Right lobe of liver (tissue), 6 donors: Measurements from ENCODE around the gene CALML4. TPM values are rescaled to one million over a fixed set of nuclear protein-coding genes. Genes with fewer than 3 reads are reported as not detected.

Experiments used
- ATAC-seq, 4 donors: fragments of 200-7000 bp; cut with Tn5 transposase; one replicate each; pipeline ENCODE4 v1.9.1; 2020; ENCODE audit warnings: mild to moderate bottlenecking in 4 of 4, moderate library complexity in 4 of 4
- DNase-seq, 3 donors: peaks; one replicate each; pipeline ENCODE4 v3.0.0-alpha.2; 2020
- H3K27ac ChIP-seq, 3 donors: fragments of 200-600 bp; one replicate each; pipeline ENCODE4 v1.8.0; 2022
- H3K27me3 ChIP-seq, 2 donors: fragments of 200-600 bp; one replicate each; pipeline ENCODE4 v1.8.0; 2022
- H3K36me3 ChIP-seq, 4 donors: fragments of 200-600 bp; sonication (generic) in 1 of 4; one replicate each; pipeline versions ENCODE4 v1.5.1 to v1.8.0; 2017 to 2022; ENCODE audit warnings: control low read depth in 1 of 4
- H3K4me1 ChIP-seq, 4 donors: fragments of 200-600 bp; sonication (generic) in 1 of 4; one replicate each; pipeline versions ENCODE4 v1.5.1 to v1.8.0; 2017 to 2022; ENCODE audit warnings: control low read depth in 1 of 4
- H3K4me3 ChIP-seq, 3 donors: fragments of 200-600 bp; one replicate each; pipeline ENCODE4 v1.8.0; 2022
- H3K9me3 ChIP-seq, 4 donors: fragments of 200-600 bp; sonication (generic) in 1 of 4; one replicate each; pipeline versions ENCODE4 v1.5.1 to v1.8.0; 2017 to 2022; ENCODE audit warnings: control low read depth in 1 of 4
- CTCF ChIP-seq, 4 donors: fragments of 200-600 bp in 3 of 4; fragments of 450-650 bp in 1 of 4; IDR thresholded peaks; one replicate each; pipeline versions ENCODE4 v1.5.1 to v1.8.0; 2016 to 2022; ENCODE audit warnings: antibody characterized with exemption in 4 of 4, mild to moderate bottlenecking in 2 of 4
- POLR2A ChIP-seq: fragments of 450-650 bp; IDR thresholded peaks from one replicate; pipeline ENCODE4 v1.6.1; 2017; ENCODE audit warnings: antibody characterized with exemption, mild to moderate bottlenecking
- WGBS: methylation state at CpG from one replicate; pipeline ENCODE4 v1.1.6; 2018; ENCODE audit warnings: low coverage, low lambda C conversion rate; ENCODE audit not compliant: insufficient coverage; ENCODE audit errors: missing lambda C conversion rate; 5-methylcytosine and 5-hydroxymethylcytosine counted together
- intact Hi-C, 2 donors: fragments of 100-400 bp; cut with DNase I; formaldehyde crosslinking; loops; one replicate each; pipeline versions ENCODE4 v1.11.2 to v1.14.1; 2022
- total RNA-seq, 6 experiments: library from RNA; depleted of rRNA in 2 of 6; stranded (reverse); fragments of >200 nt in 2 of 6; fragmentation: NEBNext Ultra II Directional in 3 of 6; extraction: Animal tissue kit (Norgen Biotek cat#: 25700) in 3 of 6; gene quantifications; one replicate each; pipeline versions ENCODE4 v1.1.0 to v1.2.4, GENCODE V29; 2016 to 2023
- donor health status: DM: no; HTN: yes; CAD: no.
- donor health status: DM: no; HTN: no; CAD: no.
- donor health status: DM: no; HTN: no; CAD: no.
- donor health status: DM: no; HTN: yes; CAD: no.
- donor health status: DM: no; HTN: yes; CAD: no.

The CALML4 gene
- total RNA-seq, 6 experiments from 2014 or later: 3.3 to 9.8 (median 6.1) TPM

GRCh38 chr15:68184616-68185480 lies 20.3 kb downstream of the CALML4 start:
- Histone ChIP-seq H3K4me1 (peaks cover 0 to 23% (median 10%) of the 10 kb centered on the region in 4 donors), H3K4me3 (no peak overlapping the region), H3K27ac (no peak overlapping the region), H3K27me3 (no peaks in the 10 kb centered on the region), H3K36me3 (peaks cover 0 to 24% (median 6%) of the 10 kb centered on the region in 4 donors), H3K9me3 (no peaks in the 10 kb centered on the region)
- DNase-seq (no peak), ATAC-seq (no peak)
- TF ChIP-seq CTCF (IDR thresholded peaks at IDR 0.05): no peak
- 75% methylated on average over 4 of the region's 5 CpGs for WGBS
- intact Hi-C loops: no loop called here

GRCh38 chr15:68183616-68184315 lies 21.4 kb downstream of the CALML4 start:
- DNase-seq (no peak), ATAC-seq (no peak)
- intact Hi-C loops: no loop called here
- no peaks in the 10 kb centered on the region for H3K9me3 ChIP-seq
- no peak for TF ChIP-seq POLR2A
- H3K4me3 ChIP-seq: no peak overlapping the region
- H3K27me3 ChIP-seq: no peaks in the 10 kb centered on the region
- H3K4me1 ChIP-seq: peaks cover 0 to 22% (median 9%) of the 10 kb centered on the region in 4 donors
- no peak overlapping the region for H3K27ac ChIP-seq
- H3K36me3 ChIP-seq: peaks cover 0 to 24% (median 4%) of the 10 kb centered on the region in 4 donors
- whole genome bisulfite sequencing: 91% methylated on average over 5 of the region's 5 CpGs

GRCh38 chr15:68177742-68178141 lies 27.4 kb downstream of the CALML4 start:
- H3K4me1 ChIP-seq: no peaks in the 10 kb centered on the region
- no peak overlapping the region for H3K27ac ChIP-seq
- H3K27me3 ChIP-seq: no peaks in the 10 kb centered on the region
- H3K9me3 ChIP-seq: no peaks in the 10 kb centered on the region
- no peak overlapping the region for H3K4me3 ChIP-seq
- peaks cover 0 to 48% (median 6%) of the 10 kb centered on the region in 4 donors for H3K36me3 ChIP-seq
- ATAC-seq (no peak), DNase-seq (no peak)
- no peak for TF ChIP-seq POLR2A
- TF ChIP-seq CTCF (IDR thresholded peaks at IDR 0.05): no peak
- intact Hi-C loops: no loop called here

- intact Hi-C loops: no loop called here
- H3K36me3 ChIP-seq: peaks cover 0 to 44% (median 6%) of the 10 kb centered on the region in 4 donors
- H3K27ac ChIP-seq: no peak overlapping the region
- no peaks in the 10 kb centered on the region for H3K27me3 ChIP-seq
- no peaks in the 10 kb centered on the region for H3K4me1 ChIP-seq
- no peak for TF ChIP-seq CTCF (IDR thresholded peaks at IDR 0.05)
- TF ChIP-seq POLR2A: no peak
- no peaks in the 10 kb centered on the region for H3K9me3 ChIP-seq
- ATAC-seq (no peak), DNase-seq (no peak)
- no peak overlapping the region for H3K4me3 ChIP-seq
- WGBS: 92% methylated on average over 3 of the region's 3 CpGs
Measured at GRCh38 chr15:68176601-68177000, 28.5 kb downstream of the CALML4 start.

GRCh38 chr15:68175526-68175925 lies 29.6 kb downstream of the CALML4 start:
- Histone ChIP-seq H3K27me3 (no peaks in the 10 kb centered on the region), H3K9me3 (no peaks in the 10 kb centered on the region), H3K36me3 (peaks cover 0 to 35% (median 3%) of the 10 kb centered on the region in 4 donors), H3K27ac (no peak overlapping the region), H3K4me1 (no peaks in the 10 kb centered on the region), H3K4me3 (no peak overlapping the region)
- no peak for ATAC-seq
- 53% methylated on average over 2 of the region's 2 CpGs for WGBS
- no peak for DNase-seq
- intact Hi-C loops: no loop called here
- TF ChIP-seq POLR2A (no peak), CTCF (IDR thresholded peaks at IDR 0.05) (no peak)
